Activated naive CD4-positive, alpha-beta T cell treated with anti-CD3 and anti-CD28 coated beads, Interleukin-2, amount 10 ng/mL, durations not matched to agents 7 days and 5 days (primary cell): ENCODE data around the gene CRYBB1.
A peak's percentile ranks its signal among the peaks of the same experiment; 100 is the strongest.

ENCODE experiments used
- CTCF ChIA-PET: fragments of 350-600 bp; sonication (Branson Sonifier 250); formaldehyde crosslinking; loops from one replicate; lab custom pipeline; 2021; ENCODE audit warnings: antibody characterized with exemption; lab: Charles Lee
- DNase-seq: peaks from one replicate; pipeline ENCODE4 v3.0.0-alpha.2; 2020
- H3K27ac Mint-ChIP-seq: one replicate; pipeline ENCODE4 v1.8.0; 2021; ENCODE audit warnings: mild to moderate bottlenecking, moderate library complexity, mixed read lengths
- H3K27me3 Mint-ChIP-seq: one replicate; pipeline ENCODE4 v1.8.0; 2021; ENCODE audit warnings: mild to moderate bottlenecking, mixed read lengths
- H3K36me3 Mint-ChIP-seq: one replicate; pipeline ENCODE4 v1.8.0; 2021; ENCODE audit warnings: mixed read lengths
- H3K4me1 Mint-ChIP-seq: one replicate; pipeline ENCODE4 v1.8.0; 2021; ENCODE audit warnings: mixed read lengths
- H3K4me3 Mint-ChIP-seq: one replicate; pipeline ENCODE4 v1.8.0; 2021; ENCODE audit warnings: mild to moderate bottlenecking, moderate library complexity, mixed read lengths
- H3K9me3 Mint-ChIP-seq: one replicate; pipeline ENCODE4 v1.8.0; 2021; ENCODE audit warnings: mixed read lengths

CRYBB1 gene

DNA sequence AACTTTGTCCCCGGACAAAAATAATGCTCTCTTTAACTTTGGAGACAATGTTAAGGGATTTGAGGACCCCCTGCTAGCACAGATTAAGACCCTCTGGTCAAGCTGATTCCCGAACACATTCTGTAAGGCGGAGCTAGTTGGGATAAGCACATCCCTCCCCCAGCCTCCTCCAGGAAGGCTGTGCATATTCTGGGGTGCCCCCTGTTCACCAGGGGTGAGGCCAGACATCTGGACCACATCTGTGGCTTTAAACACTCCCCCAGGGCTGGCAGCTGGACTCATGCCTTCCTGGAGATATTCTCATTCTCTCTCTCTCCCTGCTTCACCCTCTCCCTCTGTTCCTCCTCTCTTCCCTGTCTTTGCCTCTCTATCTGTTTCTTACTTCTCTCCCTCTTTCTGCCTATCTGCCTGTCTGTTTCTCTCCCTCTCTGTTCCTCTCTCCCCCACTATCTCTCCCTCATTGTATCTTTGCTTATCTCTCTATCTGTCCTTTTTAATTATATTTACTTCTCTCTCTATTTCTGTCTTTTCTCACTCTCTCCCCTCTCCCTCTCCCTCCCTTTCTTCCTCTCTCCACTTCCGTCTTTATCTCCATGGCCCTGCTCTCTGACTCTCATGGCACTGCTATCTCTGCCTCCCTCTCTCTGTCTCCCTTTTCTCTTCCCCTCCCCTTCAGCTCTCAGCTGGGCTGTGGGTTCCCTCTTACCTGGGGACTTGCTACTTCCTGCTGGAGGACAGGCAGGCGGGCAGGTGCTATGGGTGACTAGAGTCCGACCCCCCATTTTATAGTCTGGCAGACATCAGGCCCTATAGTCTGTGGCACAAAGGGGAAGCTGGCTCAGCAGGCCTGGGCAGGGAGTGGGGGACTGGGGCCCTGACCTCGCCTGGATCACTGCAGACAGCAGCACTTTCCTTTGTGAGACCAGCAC lies at the start of gene CRYBB1:
CRYBB1 (minus strand) TSS at position 757 of the 929 bp plus-strand sequence. CDS start 1,708 bp downstream, outside the sequence.
- Mint-ChIP-seq H3K27ac (no peak within 1 kb of the TSS), H3K27me3 (peaks cover 40% of the 10 kb centered on the region), H3K4me1 (peaks cover 17% of the 10 kb centered on the region), H3K36me3 (no peaks in the 10 kb centered on the region), H3K4me3 (no peak within 1 kb of the TSS), H3K9me3 (no peaks in the 10 kb centered on the region)
- CTCF ChIA-PET, result no interaction called here
- DNase-seq, result no peak

DNA sequence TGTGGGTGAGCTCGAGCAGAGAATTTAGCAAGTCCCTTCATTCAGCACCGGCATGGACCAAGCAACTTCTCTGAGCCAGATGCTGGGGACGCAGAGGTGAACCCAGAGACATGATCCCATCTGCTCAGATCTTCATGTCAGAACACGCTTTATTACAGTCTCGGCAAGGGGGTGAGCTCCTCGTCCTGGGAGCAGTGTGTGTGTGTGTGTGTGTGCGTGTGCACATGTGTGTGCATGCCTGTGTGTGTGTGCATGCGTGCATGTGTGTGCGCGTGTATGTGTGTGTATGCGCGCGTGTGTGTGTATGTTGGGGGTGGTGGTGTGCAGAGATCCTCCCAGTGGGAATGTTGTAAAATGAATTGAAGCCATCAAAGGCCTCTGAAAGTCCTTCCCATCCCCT lies 49.3 kb upstream of the CRYBB1 start:
- Mint-ChIP-seq H3K4me3 (no peak overlapping the region), H3K9me3 (no peaks in the 10 kb centered on the region), H3K36me3 (peaks cover 43% of the 10 kb centered on the region), H3K27ac (peak overlapping the region; percentile 76), H3K4me1 (peaks cover 70% of the 10 kb centered on the region), H3K27me3 (no peaks in the 10 kb centered on the region)
- CTCF ChIA-PET, result interaction anchor here (8.4 kb wide), 1 partner anchor 164 kb away, joined by 61 read pairs; no protein-coding TSS in a partner anchor
- no peak for DNase-seq

DNA sequence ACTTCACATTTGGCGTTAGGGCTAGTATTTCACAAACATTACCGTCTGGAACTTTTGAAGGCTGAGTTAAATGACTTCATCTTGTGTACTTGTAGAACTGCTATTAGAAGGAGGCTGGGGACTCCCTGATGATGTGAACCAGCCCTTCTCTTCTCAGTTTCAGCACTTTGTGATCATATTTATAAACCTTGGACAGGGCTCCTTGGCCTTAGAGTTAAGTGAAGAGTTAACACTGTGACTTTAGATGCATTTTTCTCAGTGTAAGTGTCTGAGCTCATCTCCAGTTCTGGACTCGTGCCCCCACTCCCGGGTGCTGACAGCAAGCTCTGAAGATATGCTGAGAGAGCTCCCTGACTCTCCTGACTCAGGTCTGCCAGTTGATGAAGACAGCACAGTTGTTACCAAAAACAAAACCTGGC lies 48.0 kb upstream of the CRYBB1 start:
- no peaks in the 10 kb centered on the region for H3K27me3 Mint-ChIP-seq
- no peaks in the 10 kb centered on the region for H3K9me3 Mint-ChIP-seq
- H3K4me1 Mint-ChIP-seq, result peaks cover 62% of the 10 kb centered on the region
- CTCF ChIA-PET, result interaction anchor here (1.0 to 8.4 kb wide), 12 partner anchors 8 to 236 kb away, joined by 3 to 61 read pairs (median 4); partner anchors contain the start of genes HPS4 and SRRD
- peaks cover 42% of the 10 kb centered on the region for H3K36me3 Mint-ChIP-seq
- no peak overlapping the region for H3K27ac Mint-ChIP-seq
- no peak overlapping the region for H3K4me3 Mint-ChIP-seq
- DNase-seq, result no peak

DNA sequence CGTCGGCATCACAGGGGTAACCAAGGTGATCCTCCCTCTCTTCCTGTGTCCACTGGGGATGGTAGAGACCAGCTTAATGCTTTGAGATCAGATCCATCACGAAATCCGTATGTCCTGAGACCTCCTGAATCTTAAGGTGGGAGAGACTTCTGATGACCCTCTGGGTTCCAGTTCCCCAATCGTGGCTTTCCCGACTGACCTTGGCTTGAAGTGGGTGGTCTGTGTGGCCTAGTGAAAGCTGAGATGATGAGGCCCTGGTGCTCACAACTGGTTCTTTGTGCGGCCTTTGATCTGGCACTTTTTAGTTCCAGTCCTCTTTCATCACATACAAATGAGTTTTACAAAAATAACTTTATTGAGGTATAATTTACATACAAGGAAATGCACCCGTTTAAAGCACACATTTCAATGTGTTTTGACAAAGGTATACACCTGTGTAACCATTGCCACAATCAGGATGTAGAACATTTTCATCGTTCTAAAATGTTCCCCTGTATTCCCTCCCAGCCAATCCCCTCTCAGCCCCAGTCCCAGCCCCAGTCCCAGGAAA lies 45.6 kb upstream of the CRYBB1 start:
- DNase-seq, result no peak
- Mint-ChIP-seq H3K27me3 (no peaks in the 10 kb centered on the region), H3K4me1 (peaks cover 53% of the 10 kb centered on the region), H3K4me3 (no peak overlapping the region), H3K36me3 (peaks cover 37% of the 10 kb centered on the region), H3K9me3 (no peaks in the 10 kb centered on the region), H3K27ac (no peak overlapping the region)
- CTCF ChIA-PET, result interaction anchor here (3.0 to 8.4 kb wide), 2 partner anchors 10 to 161 kb away, joined by 13 to 61 read pairs; no protein-coding TSS in a partner anchor

DNA sequence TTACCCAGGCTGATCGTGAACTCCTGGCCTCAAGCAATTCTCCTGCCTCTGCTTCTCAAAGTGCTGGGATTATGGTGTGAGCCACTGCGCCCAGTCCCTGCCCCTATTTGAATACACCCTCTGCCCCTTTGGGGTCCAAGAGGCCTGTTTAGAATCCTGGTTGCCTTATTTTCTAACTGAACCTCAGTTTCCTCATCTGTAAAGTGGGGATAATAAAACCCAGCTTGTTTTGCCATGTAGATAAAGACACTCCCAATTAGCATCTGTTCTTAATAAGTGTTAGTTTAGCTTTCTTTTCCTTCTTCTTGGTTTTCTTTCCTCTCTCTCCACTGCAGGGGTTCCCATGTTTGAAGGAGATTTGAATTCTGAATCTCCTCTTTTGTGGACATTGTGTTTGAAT lies 44.3 kb upstream of the CRYBB1 start:
- Mint-ChIP-seq H3K36me3 (peaks cover 29% of the 10 kb centered on the region), H3K9me3 (no peaks in the 10 kb centered on the region), H3K27me3 (peaks cover 6% of the 10 kb centered on the region), H3K27ac (no peak overlapping the region), H3K4me3 (no peak overlapping the region), H3K4me1 (peaks cover 62% of the 10 kb centered on the region)
- CTCF ChIA-PET, result interaction anchor here (1.2 to 8.4 kb wide), 2 partner anchors 12 to 159 kb away, joined by 3 to 61 read pairs; no protein-coding TSS in a partner anchor
- DNase-seq, result no peak

DNA sequence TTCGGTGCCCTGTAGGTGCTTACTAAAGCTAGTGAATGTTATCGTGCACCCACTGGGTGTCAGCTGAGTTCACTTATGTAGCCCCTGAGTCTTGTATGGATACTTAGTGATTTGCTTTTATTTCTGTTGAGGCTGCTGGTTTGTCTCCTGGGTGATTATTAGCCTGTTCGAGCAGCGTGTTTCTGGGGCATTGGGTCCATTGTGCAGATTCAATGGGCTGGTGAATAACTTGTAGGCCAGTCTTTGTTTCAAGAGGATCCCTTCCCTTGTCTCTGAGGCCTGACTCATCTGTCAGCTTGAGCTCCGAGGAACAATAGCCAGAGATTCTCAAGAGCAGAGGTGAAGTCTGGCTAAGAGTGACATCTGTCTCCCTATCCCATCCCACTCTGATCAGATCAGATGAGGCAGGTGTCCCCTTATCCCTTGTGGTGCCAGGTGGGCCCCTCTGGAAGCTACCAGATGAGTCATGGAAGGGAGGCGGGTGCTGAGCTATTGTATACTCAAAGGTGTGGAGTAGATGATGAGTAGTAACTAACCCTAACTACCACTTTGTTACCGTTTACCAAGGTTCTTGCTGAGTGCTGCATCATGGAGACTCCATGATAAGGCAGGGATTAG lies 43.2 kb upstream of the CRYBB1 start:
- Mint-ChIP-seq H3K4me1 (peaks cover 65% of the 10 kb centered on the region), H3K36me3 (peaks cover 24% of the 10 kb centered on the region), H3K4me3 (no peak overlapping the region), H3K9me3 (no peaks in the 10 kb centered on the region), H3K27me3 (peaks cover 13% of the 10 kb centered on the region), H3K27ac (no peak overlapping the region)
- DNase-seq, result no peak
- CTCF ChIA-PET, result interaction anchor here (1.2 to 8.4 kb wide), 3 partner anchors 13 to 158 kb away, joined by 3 to 61 read pairs (median 7); no protein-coding TSS in a partner anchor

DNA sequence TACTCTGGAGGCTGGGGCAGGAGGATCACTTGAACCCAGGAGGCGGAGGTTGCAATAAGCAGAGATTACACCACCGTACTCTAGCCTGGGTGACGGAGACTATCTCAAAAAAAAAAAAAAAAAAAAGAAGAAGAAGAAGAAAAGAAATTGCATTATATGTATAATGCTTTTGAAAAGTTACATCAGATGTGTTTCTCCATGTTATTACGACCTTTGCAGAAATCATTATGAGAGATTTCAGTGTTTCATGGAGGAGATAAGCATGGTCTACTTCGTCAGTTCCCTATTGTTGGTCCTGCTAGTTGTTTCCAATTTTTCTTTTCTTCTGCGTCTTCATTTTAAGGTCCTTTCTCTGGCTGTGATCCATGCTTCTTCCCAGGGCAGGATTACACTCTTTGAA lies 42.5 kb upstream of the CRYBB1 start:
- peaks cover 57% of the 10 kb centered on the region for H3K4me1 Mint-ChIP-seq
- H3K27ac Mint-ChIP-seq, result no peak overlapping the region
- H3K9me3 Mint-ChIP-seq, result no peaks in the 10 kb centered on the region
- H3K36me3 Mint-ChIP-seq, result peaks cover 24% of the 10 kb centered on the region
- DNase-seq, result no peak
- CTCF ChIA-PET, result interaction anchor here (8.4 kb wide), 1 partner anchor 157 kb away, joined by 61 read pairs; no protein-coding TSS in a partner anchor
- H3K27me3 Mint-ChIP-seq, result peaks cover 19% of the 10 kb centered on the region
- H3K4me3 Mint-ChIP-seq, result no peak overlapping the region

DNA sequence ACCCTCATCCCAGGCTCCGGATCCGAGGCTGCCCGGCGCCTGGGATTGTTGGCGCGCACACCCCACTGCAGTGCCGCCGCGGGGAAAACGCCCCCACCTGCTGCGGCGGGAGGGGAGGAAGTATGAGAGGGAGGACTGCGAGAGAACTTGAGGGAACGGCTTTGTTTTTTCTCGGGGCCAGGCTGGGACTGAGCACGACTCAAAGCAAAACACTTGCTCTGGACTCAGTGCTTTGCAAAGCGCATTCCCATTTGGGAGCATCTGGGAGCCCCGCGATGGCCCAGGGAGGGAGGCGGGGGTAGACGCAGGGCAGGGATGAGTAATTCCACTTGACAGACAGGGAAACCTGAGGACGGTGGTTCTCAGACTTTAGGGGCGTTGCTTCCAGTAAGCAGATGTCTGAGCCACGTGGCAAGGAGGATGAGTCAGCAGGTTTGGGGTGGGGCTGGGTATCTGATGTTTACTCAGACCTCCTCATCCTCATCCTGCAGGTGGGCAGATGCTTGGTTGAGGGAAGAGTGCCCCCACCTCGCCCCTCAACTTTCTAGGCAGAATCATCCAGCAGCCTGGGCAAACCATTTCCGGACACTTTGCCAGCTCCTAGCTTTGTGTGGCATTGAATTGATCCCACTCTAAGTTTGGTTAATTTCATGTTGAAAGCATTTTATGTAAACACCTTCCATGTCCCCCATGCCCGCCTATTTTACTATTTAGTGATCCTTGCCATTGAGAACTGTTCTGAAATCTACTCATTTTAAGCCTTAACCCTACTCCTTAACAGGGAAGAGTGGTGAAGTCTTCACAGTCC lies 41.0 kb upstream of the CRYBB1 start:
- Mint-ChIP-seq H3K36me3 (peaks cover 17% of the 10 kb centered on the region), H3K27me3 (peaks cover 31% of the 10 kb centered on the region), H3K27ac (peak overlapping the region; percentile 92), H3K4me3 (peak overlapping the region; percentile 94), H3K4me1 (peaks cover 43% of the 10 kb centered on the region), H3K9me3 (no peaks in the 10 kb centered on the region)
- CTCF ChIA-PET, result interaction anchor here (0.8 kb wide), 1 partner anchor 15 kb away, joined by 3 read pairs; no protein-coding TSS in a partner anchor
- peak; percentile 85 for DNase-seq

DNA sequence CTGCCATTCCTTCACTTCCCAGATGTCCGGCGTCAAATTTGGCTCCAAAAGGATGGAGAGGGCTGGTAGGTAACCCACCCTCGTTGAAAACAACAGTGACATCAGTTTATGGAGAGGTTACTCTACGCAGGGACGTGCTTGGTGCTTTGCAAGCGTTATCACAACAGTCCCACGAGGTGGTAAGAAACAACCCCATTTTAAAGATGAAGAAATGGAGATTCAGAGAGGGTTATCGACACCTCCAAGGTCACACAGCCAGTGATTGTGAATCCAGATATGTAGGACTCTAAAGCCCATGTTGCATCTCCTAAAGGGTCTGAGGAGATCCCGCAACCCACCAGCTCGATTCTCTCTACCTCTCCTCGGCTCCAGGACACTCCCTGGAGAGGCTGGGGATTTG lies 40.3 kb upstream of the CRYBB1 start:
- Mint-ChIP-seq H3K36me3 (peaks cover 11% of the 10 kb centered on the region), H3K4me3 (peak overlapping the region; percentile 94), H3K27ac (peak overlapping the region; percentile 92), H3K27me3 (peaks cover 38% of the 10 kb centered on the region), H3K9me3 (no peaks in the 10 kb centered on the region), H3K4me1 (peaks cover 39% of the 10 kb centered on the region)
- CTCF ChIA-PET, result interaction anchor here (1.5 kb wide), 1 partner anchor 13 kb away, joined by 3 read pairs; no protein-coding TSS in a partner anchor
- DNase-seq, result no peak

DNA sequence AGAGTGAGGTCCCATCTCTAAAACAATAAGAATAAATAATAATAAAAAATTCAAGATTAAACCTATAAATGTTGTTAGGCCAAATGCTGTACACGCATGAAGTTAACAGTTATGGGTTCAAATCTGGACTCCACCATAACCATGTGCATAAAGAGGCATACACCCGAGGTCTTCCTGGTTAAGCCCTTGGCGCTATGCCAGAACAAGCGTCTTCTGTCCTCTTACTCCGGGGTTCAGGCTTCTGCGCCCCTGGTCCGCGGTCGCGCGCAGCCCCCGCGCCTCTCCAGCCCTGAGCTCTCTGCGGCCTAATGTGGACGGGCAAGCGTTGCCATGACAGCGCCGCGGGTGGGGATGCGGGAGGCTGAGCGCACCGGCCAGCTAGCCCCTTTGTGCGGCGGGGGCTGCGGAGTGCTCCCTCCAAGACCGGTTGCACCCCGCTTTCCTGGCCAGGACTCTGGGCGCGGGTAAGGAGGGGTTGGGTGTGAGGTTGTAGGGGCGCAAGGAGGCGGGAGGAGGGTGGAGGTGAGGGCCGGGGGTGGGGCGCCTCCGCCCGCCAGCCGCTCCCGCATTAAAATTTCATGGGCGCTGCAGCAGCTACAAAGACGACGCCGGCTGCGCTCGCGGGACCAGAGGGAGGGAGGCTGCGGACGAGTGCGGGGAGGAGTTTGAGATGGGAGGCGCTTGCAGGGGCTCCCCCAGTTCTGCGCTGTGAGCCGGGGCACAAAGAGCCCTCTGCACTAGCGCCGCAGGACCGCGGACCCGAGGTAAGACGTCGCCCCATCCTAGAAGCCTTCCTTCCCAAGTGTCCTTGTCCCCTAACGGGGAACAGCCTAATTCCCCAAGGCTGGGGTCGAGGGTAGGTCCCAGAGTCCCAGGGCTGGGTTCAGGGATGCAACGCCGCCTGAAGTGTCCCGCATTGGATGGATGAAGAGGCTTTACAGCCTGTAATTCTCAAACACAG lies 39.3 kb upstream of the CRYBB1 start, which contains the start of gene MIAT:
MIAT (plus strand) TSS at position 698 of the 961 bp plus-strand sequence.
- peak; percentile 88 for DNase-seq
- peaks cover 34% of the 10 kb centered on the region for H3K4me1 Mint-ChIP-seq
- peaks cover 48% of the 10 kb centered on the region for H3K27me3 Mint-ChIP-seq
- H3K4me3 Mint-ChIP-seq, result peak within 1 kb of the TSS; percentile 94
- H3K36me3 Mint-ChIP-seq, result peaks cover 4% of the 10 kb centered on the region
- H3K27ac Mint-ChIP-seq, result peak within 1 kb of the TSS; percentile 92
- H3K9me3 Mint-ChIP-seq, result no peaks in the 10 kb centered on the region
- CTCF ChIA-PET, result interaction anchor here (0.9 to 2.3 kb wide), 3 partner anchors 14 to 154 kb away, joined by 3 to 5 read pairs (median 3); no protein-coding TSS in a partner anchor

DNA sequence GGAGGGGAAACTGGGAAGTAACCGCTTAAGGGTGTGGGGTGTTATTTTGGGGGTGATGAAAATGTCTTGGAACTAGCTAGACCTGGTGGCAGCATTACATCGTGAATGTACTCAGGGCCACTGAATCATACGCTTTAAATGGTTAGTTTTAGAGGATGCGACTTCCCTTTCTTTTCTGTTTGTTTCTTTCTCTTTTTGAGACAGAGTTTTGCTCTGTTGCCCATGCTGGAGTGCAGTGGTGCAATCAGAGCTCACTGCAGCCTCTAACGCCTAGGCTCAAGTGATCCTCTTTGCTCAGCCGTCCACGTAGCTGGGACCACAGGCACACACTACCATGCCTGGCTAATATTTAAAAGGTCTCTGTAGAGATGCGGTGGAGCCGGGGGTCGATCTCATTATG lies 34.0 kb upstream of the CRYBB1 start:
- H3K27ac Mint-ChIP-seq, result no peak overlapping the region
- no peaks in the 10 kb centered on the region for H3K9me3 Mint-ChIP-seq
- no peak overlapping the region for H3K4me3 Mint-ChIP-seq
- peaks cover 35% of the 10 kb centered on the region for H3K4me1 Mint-ChIP-seq
- H3K27me3 Mint-ChIP-seq, result peaks cover 57% of the 10 kb centered on the region
- CTCF ChIA-PET, result interaction anchor here (1.2 to 1.7 kb wide), 3 partner anchors 23 to 284 kb away, joined by 3 to 5 read pairs (median 3); no protein-coding TSS in a partner anchor
- no peak for DNase-seq
- no peaks in the 10 kb centered on the region for H3K36me3 Mint-ChIP-seq
